Activated gamma-delta T cell treated with Interleukin-2 at 50 U/mL for 16 hours (primary cell): Measurements from ENCODE around the gene IFNL1.
"Not testable (repeated sequence)": the region's sequence is repeated elsewhere in the genome, so short reads cannot be mapped to it uniquely, and the experiment has no call there.

Experiments used
- DNase-seq: peaks from one replicate; pipeline ENCODE4 v3.0.0-alpha.2; 2020

IFNL1 gene

DNA sequence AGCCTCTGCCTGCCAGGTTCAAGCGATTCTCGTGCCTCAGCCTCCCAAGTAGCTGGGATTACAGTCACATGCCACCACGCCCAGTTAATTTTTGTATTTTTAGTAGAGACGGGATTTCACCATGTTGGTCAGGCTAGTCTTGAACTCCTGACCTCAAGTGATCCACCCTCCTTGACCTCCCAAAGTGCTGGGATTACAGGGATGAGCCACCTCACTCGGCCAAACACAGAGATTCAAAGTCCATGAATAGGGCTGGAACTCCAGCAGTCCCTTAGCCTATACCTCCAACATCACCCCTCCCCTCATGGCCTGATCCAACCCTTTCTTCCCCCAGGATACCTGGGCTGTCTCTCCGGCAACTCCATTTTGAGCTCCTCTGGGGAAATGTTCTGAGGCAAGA is 36.5 kb downstream of the IFNL1 start:
- DNase-seq, result not testable (repeated sequence)

DNA sequence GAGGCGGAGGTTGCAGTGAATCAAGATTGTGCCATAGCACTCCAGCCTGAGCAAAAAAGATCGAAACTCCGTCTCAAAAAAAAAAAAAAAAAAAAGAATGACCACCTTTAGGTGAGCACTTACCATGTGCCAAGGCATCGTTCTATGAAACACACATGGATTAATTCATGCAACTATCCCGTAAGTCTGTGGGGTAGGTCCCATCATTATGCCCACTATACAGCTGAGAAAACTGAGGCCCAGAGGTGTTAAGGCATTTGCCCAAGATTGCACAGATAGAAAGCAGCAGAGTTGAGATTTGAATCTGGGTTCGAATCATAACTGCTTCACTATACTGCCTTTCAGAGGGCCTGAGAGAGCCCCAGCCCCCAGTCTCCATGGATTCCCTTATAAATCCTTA is 37.3 kb downstream of the IFNL1 start:
- DNase-seq, result no peak

DNA sequence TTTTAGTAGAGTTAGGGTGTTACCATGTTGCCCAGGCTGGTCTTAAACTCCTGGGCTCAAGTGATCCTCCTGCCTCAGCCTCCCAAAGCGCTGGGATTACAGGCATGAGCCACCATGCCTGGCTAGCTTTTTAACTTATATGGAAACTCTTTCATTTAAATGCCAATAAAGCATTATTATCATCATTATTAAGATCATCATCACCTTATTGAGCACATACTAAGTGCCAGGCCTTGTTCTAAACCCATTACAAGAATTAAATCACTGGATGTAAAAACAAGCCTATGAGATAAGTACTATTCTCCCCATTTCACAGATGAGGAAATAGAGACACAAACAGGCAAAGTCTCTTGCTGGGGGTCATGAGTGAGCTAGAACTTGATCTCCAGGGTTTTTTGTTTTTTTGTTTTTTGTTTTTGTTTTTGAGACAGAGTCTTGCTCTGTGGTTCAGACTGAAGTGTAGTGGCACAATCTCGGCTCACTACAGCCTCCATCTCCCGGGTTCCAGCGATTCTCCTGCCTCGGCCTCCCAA is 38.3 kb downstream of the IFNL1 start:
- DNase-seq, result no peak

DNA sequence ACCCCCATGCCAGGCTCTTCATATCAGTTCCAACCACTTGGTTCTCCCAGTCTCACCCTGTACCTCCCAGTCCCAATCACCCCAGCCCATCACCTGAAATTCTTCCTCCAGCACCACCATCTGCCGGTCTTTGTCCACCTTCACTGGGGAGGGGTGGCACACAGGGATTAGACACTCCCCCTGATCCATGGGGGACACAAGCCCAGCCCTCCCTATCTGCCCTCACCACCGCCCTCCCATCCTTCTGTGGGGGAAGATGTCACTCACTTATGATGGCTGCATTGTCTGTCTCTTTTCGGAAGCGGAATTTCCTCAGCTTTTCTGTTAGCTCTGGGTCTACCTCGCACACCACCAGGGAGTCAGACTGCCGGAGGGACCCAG is 39.0 kb downstream of the IFNL1 start:
- DNase-seq, result no peak

DNA sequence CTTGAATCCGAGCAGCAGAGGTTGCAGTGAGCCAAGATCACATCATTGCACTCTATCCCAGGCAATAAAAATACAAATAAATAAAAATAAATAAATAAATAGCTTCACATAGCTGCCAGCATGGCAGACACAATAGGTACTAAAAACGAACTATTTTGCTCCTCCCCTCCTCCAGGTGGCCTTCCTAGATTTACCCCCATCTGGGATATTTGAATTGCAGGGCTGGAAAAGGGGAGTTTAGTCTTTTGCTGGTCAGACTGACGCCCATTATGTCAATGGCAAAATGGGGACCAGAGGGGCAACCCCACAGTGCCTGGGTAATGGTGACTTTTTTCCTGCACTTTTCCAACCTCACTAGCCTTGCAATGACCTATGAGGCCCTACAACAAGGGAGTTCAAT is 40.3 kb downstream of the IFNL1 start:
- DNase-seq, result no peak

DNA sequence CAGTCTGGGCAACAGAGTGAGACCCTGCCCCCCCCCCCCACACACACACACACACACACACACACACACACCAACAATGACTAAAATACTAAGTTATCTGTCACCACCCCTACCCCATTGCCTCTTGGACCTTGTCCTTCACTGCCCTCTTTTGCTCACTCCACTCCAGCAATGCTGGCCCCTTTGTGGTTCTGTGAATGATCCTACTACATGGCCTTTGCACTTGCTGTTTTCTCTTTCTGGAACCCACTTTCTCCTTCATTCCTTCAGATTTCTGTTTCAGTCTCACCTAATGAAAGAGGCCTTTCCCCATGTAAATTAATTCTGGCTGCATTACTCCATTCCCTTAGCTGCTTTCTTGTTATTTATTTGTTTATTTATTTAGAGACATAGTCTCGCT is 43.5 kb downstream of the IFNL1 start:
- no peak for DNase-seq

DNA sequence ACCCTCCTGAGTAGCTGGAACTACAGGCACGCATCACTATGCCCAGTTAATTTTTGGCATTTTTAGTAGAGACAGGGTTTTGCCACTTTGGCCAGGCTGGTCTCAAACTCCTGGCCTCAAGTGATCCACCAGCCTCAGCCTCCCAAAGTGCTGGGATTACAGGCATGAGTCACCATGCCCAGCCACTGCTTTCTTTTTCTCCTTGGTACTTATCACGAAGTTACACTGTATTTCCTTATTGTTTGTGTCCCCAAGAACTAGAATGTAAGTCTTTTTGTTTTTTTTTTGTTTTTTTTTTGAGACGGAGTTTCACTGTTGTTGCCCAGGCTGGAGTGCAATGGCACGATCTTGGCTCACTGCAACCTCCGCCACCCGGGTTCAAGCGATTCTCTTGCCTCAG is 43.9 kb downstream of the IFNL1 start:
- not testable (repeated sequence) for DNase-seq

DNA sequence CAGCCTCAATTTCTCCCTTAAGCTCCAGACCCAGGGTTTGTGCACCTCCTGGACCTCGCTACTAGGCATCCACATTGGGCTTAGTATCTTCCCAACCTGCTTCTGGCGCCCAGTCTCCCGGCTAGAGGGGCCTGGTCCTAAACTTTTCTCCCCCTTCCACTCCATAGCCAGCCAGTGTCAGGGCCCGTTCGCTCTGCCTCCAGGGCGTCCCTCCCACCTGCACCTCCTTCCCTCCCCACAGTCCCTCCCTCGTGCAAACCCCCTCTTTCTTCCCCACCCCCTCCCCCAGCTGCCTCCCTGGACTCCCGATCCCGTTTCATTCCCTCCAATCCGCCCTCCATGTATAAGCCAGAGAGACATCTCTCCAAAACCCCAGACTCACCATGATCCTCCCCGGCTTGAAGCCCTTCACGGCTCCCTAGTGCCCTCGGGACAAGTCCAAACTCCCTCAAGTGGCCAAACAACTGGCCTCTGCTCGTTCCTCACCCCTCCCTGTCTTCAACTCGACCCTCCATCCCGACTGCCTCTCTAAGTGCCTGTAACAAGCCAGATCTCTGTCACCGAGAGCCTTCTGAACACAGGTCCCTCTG is 45.0 kb downstream of the IFNL1 start:
- no peak for DNase-seq

DNA sequence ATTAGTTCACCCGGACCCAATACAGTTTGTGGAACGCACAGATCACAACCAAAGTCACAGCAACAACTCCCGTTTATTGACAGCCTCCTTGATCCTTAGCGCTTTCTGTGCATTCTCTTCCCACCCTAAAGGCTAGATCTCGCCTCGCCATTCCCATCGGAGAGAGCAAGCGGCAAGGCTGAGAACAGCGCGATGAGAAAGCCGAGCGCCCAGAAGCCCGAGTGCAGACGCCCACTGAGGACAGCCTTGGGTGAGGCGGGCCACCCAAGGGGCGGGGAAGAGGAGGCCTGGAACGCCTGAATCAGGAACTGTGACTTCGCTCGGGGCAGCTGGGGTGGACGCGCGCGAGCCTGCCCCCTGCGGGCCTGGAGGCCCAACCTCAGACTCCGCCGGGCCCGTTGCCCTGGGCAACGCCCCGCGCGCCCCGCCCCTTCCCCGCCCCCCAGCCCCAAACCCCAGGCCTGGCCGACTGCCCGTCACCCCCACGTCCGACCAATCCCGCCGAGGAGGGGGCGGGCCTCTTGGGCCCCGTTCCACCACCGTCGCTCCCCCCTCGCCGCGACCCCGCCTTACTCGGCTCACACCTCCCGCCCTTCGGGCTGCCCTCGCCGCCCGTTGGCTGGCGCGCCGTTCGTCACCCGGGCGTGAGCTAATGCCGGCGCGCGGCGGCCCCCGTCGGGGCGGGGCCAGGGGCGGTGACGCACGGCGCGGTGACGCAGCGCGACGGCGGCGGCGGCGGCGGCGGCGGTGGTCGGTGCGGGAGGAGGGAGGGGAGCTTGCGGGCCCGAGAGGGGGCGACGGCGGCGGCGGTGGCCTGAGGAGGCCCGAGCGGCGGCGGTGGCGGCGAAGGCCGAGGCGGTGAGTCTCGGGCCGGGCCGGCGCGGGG is 45.8 kb downstream of the IFNL1 start, which contains the start of gene SAMD4B:
SAMD4B (plus strand) TSS at position 703 of the 886 bp plus-strand sequence. CDS start 14,473 bp downstream, outside the sequence.
- peak; percentile 99 for DNase-seq

DNA sequence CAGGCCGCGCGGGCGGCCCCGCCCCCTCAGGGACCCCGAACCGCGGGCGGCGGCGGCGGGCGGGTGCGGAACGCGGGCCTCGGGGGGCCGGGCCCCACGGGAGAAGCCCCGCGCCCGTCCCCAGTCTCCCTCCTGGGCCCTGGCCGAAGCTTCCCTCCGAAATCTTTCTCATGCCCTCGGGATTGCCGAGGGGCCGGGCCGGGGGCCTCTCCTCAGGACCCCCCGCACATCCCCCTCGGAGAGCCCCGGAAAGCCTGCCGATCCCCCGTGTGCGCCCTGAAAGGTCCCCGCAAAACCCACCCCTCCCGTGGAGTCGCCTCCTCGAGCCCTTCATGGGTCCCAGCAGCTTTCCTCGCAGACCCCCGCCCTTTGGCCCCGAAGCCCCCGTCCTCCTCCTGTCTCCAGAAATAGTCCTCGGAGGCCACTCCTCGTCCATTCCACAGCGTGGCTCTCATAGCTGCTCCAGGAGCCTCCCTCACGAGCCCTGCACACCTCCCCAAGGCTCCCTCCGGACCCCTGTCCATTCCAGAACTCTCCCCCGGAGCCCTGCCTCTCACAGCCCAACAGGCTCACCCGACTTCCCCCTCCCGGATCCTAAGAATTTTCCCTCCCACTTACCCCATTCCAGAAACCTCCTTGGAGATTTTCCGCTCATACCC is 46.6 kb downstream of the IFNL1 start:
- no peak for DNase-seq

DNA sequence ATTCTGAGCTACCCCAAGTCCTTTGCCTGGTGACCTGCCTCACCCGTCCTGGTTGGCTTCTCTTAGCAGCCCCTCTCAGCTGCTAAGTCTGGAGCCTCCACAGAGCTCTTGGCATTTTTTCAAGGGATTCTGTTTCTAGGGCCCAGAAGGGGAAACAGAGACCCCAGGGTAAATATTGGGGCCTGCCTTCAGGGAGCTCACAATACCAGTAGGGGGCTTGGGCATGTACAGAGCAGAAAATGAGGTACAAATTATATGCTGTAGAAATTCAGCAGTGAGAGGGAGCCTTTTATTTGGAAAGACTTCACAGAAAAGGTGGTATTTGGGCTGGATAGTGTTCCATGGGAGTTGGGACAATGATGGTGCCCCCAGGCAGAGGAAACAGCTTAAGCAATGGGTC is 49.7 kb downstream of the IFNL1 start:
- no peak for DNase-seq

DNA sequence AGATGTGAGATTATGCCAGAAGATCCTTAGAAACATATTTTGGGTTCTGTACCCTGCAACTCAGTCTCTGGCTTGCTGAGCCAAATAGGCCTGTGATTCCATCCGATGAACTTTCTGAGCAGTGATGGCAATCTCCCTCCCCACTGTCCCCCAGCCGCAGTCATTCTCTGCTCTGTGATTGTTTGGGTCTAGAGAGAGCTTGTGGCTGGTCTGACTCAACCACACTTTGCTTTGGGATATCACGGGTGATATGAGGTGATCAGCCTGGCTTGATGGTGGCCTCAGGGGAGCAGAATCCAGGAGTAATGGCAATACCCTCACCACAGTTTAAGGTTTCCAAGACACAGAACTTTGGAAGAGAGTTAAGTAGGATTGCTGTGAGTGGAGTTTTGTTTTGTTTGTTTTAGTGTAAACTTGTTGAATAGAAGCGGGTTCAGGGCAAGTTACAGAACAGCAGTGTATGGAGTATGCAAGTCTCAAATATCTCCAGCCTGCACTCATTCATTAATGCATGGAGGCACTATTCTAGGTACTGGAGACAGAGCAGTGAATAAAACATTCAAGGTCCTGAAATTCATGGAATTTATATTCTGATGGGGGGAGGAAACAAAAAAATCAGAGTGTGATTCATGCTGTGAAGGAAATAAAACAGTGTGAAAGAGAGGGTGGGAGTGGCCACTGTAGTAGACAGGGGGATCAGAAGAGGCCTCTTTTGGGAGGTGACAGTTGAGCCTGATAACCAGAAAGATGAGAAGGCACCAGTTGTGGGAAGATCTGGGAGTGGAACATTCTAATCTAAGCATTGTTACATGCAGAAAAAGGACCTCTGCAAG is 51.3 kb downstream of the IFNL1 start:
- no peak for DNase-seq
